Suprapubic skin (tissue), 3 donors: ENCODE data around the gene CCDC117.

ENCODE experiments used
- CTCF ChIP-seq, 2 donors: fragments of 200-600 bp in 1 of 2; fragments of 450-650 bp in 1 of 2; sonication (generic) in 1 of 2; IDR thresholded peaks; one replicate each; pipeline ENCODE4 v1.5.1; 2016 to 2019; ENCODE audit warnings: antibody characterized with exemption in 2 of 2, mild to moderate bottlenecking in 1 of 2, moderate library complexity in 1 of 2
- EP300 ChIP-seq: sonication (generic); formaldehyde crosslinking; IDR thresholded peaks from one replicate; pipeline ENCODE4 v1.6.1; 2017; ENCODE audit warnings: antibody characterized with exemption
- POLR2A ChIP-seq, 2 donors: fragments of 450-650 bp; IDR thresholded peaks; one replicate each; pipeline ENCODE4 v1.6.1; 2017; ENCODE audit warnings: antibody characterized with exemption in 2 of 2, mild to moderate bottlenecking in 2 of 2, moderate library complexity in 2 of 2

GRCh38 chr22:28761449-28761755, 11.1 kb upstream of the CCDC117 start:
- no peak for TF ChIP-seq CTCF (IDR thresholded peaks at IDR 0.05)
- no peak for TF ChIP-seq EP300
- TF ChIP-seq POLR2A (IDR thresholded peaks at IDR 0.05), result no peak
